ENCODE data around the gene GFM1.

GRCh38 chr3:158671821-158672214 lies 27.5 kb downstream of the GFM1 start:
- TF ChIP-seq CTCF (IDR thresholded peaks at IDR 0.05): no peak
- no peak for TF ChIP-seq POLR2A (IDR thresholded peaks at IDR 0.05; ENCODE audit: low read depth)
- TF ChIP-seq EP300 (IDR thresholded peaks at IDR 0.05): no peak
- no peak for TF ChIP-seq POLR2AphosphoS5 (IDR thresholded peaks at IDR 0.05)
